Measurements from ENCODE around the gene TFF3.

Gene TFF3

DNA sequence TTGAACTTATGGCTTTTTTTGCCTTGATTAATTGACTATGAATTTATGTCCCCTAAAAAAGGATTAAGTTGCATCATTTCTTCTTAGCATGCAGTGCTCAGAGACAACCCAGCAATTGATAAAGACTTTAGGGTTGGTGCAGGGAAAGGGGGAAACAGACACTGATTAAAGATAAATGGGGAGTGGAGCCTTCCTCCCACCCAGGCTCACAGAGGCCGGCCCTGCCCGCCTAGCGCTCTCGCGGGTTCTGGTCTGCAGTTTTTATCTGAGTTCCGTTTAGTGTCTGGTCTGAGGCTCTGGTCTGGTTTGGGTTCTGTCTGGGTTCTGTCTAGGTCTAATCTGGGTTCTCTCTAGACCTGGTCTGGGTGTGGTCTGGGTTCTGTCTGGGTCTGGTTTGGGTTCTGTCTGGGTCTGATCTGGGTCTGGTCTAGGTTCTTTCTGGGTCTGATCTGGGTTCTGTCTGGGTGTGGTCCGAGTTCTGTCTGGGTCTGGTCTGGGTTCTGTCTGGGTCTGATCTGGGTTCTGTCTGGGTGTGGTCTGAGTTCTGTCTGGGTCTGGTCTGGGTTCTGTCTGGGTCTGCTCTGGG lies 48.1 kb downstream of the TFF3 start:
- no peak for DNase-seq (ENCODE audit: low spot score)

DNA sequence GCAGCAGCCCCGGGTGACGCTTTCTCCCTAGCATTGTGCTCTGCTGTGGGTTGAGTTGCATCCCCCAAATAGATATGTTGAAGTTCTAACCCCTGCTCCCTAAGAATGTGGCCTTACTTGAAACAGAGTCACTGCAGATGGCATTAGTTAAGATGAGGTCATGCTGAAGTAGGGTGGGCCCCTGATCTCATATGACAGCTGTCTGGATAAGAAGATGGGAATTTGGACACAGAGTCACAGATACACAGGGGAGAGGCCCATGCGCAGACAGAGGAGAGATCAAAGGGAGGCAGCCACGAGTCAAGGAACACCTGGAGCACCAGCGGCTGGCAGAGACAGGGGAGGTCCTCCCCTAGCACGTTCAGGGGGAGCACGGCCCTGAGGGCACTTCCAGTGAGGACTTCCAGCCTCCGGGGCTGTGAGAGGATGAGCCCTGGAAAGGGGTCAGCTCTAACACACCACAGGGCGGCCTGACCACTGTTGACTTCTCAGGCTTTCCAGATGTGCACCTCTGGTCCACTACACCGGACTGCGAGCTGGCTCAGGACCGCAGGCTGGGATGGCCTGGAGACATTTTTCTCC lies 49.9 kb downstream of the TFF3 start:
- no peak for DNase-seq (ENCODE audit: low spot score)

DNA sequence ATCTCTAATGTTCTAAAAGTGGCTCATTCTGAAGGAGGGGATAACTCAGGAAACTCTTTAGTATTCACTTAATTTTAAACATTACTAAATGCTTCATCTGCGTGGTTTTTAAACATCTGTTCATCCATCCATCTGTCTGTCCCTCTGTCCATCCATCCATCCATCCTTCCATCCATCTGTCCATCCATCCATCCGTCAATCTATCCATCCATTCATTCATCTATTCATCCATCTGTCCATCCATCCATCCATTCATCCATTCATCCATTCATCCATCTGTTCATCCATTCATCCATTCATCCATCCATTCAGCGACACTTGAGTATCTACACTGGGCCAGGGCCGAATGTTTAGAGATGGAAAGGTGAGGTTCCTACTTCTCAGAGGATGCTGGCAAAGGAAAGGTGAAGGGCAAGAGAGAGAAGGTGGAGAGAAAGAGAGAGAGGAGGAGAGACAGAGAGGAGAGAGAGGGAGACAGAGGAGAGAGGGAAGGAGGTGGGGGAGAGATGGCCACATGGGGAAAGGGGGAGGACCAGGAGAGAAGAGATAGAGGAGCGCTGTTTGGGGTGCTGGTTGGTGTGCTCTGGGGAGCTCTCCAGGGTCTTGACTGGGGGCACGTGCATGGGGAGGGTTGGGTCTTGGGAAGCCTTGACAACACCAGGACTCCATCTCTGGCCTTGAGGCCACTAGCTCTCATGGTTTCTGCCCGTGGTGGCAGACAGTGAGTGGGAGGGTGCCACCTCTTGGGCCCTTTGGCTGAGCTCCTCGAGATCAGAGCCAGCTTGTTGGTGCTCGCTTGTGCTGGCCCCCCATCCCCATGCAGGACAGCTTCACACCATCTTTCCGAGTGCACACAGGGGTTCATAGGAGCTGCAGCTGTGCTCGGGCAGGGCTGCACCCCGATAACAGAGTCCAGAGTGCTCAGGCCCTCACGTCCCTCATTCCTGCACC lies 50.7 kb downstream of the TFF3 start:
- no peak for DNase-seq (ENCODE audit: low spot score)

DNA sequence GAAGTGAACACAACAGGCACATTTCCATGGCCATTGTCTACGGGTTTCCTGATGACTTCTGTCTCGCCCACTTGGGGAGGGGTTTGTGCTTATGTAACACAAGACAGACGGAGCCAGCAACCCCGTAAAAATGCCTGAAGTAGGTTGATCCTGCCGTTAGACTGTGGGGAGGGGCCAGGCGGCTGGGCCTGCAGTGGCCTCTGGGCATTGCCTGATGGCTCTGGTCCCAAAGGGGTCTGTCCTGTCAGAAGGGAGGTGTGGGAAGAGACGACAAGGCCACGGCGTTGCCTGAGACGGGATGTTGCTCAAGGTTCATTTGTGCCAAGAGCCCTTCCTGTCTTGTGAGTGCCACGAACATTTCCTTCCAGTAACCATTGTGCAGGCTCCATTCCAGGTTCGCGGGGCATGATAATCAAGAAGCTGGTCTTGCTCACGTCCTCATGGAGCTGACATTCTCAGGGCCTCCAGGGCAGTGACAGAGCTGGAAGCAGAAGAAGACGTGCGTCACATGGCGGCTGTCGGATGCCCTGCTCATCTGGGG lies 51.5 kb downstream of the TFF3 start:
- no peak for DNase-seq (ENCODE audit: low spot score)

DNA sequence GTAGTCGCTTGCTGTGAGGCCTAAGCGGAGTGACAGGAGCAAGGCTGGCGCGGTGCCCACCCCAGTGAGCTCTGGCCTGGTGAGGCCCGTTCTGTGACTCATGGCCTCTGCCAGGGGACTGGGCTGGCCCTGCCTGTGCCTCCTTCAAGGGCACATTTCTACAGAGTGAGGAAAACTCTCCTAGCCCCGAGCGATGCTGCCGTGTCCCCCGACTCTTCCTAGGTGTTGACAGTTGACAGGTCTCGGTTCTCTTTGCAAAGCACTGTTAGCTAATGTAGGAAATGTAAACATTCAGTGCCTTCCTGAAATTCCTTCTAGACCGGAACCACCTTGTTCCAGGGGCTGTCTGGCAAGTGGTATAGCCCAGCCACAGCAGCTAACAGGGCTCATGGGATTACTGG lies 52.4 kb downstream of the TFF3 start:
- DNase-seq (ENCODE audit: low spot score) = no peak

- no peak for DNase-seq (ENCODE audit: low spot score)
Measured at GRCh38 chr21:42261829-42262200, 53.4 kb downstream of the TFF3 start.
